NAMALWA (cell line): ENCODE results near the gene MYO5B.

Source experiments
- DNase-seq: peaks from one replicate; pipeline ENCODE4 v3.0.0-alpha.2; 2015; ENCODE audit warnings: low spot score

Gene MYO5B

GRCh38 chr18:49880661-49881060, 314.3 kb downstream of the MYO5B start:
- no peak for DNase-seq

DNA sequence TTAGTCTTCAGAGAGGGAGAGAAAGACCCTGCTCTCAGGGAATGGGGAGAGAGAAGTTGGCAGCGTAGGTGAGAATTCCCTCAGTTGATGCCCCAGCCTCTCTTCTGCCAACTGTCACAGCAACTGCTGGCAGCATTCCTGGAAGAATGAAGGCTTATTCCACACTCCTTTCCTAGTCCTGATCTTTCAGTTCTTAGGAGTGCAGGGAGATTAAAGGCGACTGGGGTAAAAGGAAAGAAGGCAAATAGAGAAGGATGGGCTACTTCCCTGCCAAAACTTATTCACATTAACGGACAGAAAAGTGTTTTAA, 315.7 kb downstream of the MYO5B start:
- no peak for DNase-seq

- DNase-seq = no peak
These were observed 316.2 kb downstream of the MYO5B start for GRCh38 chr18:49878567-49879270.

GRCh38 chr18:49878015-49878414, 316.9 kb downstream of the MYO5B start:
- DNase-seq = no peak

- DNase-seq = no peak
These were observed 318.4 kb downstream of the MYO5B start for GRCh38 chr18:49876536-49876935.

DNA sequence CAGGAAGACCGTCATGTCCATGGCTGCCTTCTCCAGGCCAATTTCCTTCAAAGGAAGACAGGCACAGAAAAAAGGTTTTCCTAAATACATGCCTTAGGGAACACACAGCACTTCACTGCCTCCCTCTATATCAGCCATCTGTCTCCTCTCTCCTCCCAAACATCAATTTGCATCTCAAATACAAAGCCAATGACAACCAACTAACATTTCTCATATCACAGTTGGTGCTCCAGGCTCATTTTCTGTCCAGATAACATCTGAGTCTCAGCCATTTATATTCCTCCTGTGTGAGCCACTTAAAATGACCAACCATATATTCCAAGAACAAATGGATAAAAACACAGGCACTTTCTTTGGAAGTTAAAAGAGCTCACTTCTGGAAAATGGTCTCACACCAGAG, 319.2 kb downstream of the MYO5B start:
- no peak for DNase-seq

GRCh38 chr18:49875155-49875554, 319.8 kb downstream of the MYO5B start:
- DNase-seq = no peak

DNA sequence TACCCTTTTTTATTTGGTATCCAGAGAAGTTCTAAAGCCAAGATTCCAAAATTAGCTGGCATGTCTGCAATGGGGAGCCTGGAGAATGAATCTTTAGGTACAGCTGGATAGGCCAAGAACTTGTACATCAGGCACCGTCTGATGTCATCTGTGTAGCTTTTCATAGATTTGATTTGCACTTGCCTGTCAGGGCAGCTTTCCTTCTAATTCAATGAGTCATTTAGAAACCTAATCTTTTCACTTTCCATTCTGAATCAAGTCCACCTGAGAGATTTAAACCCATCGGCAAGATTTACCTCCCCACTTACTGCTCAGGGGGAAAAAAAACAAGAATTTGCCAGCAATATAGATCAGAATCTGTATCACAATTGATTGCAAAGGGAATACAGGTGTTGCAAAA, 320.7 kb downstream of the MYO5B start:
- DNase-seq = no peak

- no peak for DNase-seq
These were observed 325.6 kb downstream of the MYO5B start for GRCh38 chr18:49869354-49869753.

DNA sequence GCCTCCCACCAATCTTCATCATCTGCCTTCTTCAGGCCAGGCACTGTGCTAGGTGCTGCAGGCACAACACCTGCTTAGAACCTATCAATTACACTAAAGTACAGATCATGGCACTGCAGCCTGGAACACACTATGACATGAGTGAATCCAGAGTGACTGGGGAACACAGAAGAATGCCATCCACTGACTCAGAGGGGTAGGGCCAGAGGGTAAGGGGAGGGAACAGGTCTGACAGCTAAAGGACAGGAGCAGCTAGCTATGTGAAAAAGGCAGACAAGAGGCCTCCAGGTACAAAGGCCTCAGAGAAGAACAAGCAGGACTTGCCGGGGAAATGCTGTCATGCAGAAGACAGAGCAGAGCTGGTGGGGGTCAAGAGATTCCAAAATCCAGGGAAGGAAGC, 328.3 kb downstream of the MYO5B start:
- DNase-seq = no peak

DNA sequence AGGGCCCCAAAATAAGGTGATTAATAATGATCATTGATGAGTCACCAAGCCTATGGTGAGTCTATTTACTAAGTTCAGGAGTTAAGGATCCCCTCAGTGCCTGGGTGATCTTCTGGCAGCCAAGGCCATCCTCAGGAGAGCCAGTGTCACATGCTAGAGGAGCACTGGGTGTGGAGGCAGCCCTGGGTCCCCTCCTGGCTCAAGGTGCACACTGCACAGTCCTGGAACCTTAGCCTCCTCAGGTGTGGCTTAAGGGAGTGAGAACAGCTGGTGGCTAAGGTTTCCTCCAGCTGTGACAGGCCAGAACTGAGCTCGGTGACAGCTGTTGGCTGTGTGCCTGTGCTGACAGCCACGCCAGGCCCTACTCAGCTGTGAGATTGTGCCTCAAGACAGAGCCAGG, 329.5 kb downstream of the MYO5B start:
- peak; percentile 13 for DNase-seq

DNA sequence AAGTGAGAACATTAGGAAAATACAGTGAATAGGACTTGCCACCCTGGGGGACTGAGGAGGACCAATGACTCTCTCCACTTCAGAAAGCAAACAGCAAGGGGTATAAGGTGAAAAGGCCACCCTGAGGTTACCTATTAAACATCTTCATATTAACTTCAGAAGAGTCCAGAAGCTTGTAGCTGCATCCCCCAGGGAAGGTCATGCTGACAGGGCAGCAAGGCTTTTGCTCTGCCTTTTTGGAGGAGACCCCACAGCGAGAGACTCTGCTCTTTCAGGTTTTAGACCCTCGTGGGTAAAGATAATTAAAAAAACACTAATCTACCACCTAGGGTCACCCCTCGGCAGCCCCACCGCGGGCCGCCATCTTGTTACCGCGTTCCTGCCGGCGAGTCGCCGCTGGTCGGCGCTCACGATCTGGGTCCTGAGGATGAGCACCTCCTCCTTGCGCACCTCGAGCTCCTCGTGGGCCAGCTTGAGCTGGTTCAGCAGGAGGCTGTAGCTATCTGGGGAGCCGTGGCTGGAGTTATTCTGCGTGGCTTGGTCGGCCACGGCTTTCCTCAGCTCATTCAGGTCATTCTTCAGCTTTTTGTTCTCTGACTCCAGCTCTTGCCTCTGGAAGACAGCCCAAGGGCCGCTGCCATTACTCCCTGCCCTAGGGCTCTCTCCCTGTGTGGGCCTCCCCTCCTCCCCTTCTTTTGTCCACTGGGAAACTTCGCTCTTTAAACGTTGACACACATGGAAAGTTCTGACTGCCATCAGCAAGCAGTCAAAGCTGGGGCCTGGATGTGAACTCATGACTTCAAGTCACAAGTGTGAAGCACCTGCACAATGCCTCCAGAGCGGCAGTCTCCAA, 331.0 kb downstream of the MYO5B start:
- no peak for DNase-seq

- DNase-seq = no peak
These were observed 332.1 kb downstream of the MYO5B start for GRCh38 chr18:49862656-49863385.

DNA sequence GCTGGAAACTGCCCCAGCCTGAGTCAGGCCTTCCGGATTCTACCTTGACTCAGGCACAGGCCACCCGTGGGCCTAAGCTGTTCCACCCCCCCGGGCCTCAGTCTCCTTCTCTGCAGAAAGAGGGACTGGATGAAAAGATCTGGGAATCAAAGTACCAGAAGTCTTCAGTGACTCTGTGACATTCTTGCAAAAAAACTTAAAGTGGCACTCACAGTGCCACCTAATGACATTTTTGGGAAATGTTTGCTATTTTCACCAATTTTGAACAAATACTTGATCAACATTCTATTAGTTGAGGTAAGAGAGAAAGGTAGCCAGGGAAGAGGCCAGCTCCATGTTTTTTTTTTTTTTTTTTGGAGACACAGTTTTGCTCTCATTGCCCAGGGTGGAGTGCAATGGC, 333.3 kb downstream of the MYO5B start:
- peak; percentile 59 for DNase-seq

GRCh38 chr18:49859725-49860124, 335.2 kb downstream of the MYO5B start:
- DNase-seq = no peak

DNA sequence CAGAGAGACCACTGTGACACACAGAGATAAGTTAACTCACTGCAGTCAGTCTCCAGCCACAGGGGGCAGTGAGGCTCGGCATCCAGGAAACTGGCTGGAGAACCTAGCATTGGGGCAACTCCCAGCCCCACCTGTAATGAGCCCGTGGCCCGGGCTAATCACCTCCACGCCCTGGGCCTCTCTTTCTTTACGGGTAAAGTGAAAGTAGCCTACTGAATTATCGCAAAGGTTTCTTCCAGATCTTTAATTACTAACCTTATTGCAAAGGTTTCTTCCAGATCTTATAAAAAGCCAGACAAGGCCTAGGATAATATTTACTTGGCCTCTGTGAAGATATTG, 336.0 kb downstream of the MYO5B start:
- DNase-seq = no peak

DNA sequence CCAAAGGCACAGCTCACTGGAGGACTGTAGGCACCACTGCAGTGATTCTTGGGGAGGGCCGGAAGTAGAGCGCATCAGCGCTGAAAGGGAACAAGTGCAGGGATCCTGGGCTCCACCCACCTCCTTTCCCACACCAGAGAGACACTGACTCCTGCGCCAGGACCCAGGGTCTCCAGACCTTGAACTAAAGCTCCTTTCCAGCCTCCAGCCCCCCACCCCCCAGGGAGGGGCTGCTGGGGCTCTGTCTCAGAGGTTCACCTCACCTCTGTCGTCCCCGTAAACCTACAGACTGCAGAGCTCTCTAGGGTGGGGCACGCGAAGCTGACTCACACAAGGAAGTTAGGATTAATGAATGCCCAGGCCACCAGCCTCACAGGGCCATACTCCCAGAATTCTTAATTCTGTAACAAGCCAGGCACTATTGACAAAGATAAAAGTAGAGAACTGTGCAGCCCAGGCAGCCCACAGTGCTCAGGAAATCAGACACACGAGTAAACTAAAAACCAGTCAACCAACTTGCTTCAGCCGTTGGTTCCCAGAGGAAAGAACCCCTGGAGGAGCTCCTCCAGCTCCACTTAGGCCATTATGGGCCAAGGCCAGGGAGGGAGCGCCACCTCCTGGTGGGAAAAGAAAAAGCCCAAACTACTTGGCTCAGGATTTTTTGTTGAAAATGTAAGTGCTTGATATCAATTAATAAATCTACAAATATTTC, 336.5 kb downstream of the MYO5B start:
- peak; percentile 68 for DNase-seq

DNA sequence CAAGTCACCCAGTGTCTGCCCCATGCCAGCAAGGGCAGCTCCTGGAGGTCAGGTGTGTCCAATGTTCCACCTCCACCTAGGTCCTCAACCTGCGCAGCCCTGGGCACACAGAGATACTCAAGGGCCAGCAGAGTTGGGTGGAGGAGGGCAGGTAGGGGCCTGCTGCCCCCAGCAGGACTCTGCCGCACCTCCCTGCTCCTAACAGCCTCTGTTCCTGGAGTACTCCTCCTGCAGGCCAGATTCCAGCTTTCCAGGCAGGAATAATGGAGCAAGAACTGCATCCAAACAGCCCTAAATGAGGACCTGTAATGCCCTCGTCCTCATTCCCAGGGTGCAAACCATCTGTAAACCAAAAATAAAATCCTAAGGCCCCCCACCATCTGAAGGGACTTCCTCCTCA, 337.2 kb downstream of the MYO5B start:
- no peak for DNase-seq

- DNase-seq = no peak
These were observed 338.5 kb downstream of the MYO5B start for GRCh38 chr18:49856496-49856895.

- no peak for DNase-seq
These were observed 339.1 kb downstream of the MYO5B start for GRCh38 chr18:49855711-49856415.

DNA sequence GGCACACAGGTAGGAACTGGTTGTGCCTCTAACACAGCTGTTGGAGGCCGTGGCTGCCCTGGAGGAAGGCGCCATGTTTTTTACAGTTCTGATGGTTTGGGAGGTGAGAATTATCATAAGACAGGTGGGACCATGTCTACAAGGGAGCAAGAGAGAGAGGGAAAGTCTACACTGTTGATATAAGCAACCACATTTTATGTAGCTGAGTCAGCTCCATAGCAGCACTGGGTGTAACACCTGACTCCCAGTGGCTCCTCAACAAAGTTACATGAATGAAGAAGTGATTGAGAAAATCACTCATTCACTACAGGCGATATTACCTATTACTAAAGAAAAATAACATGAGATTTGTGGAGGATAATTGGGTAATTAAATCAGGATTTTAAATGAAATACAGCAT, 340.3 kb downstream of the MYO5B start:
- no peak for DNase-seq

DNA sequence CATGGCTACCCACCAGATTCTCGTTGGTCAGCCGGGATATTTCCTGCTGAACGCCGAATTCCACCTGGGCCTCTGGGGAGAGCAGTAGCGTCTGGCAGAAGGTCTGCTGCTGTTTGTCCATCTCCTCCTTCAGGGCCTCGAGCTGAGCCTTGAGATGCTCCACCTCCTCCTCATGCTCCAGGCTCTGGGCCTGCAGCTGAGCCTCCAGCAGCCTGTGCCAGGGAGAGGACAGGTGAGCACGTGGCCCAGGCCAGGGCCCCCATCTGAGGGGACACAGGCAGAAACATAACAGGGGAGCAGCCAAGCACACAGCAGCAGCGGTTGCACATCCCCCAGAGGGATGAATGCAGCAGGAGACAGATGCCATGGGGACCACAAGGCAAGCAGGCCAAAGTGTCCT, 341.5 kb downstream of the MYO5B start:
- DNase-seq = no peak
